ENCODE data around the gene ARF3. TPM values are rescaled to one million over a fixed set of nuclear protein-coding genes. Genes with fewer than 3 reads are reported as not detected.

ARF3 gene
- total and polyA plus RNA-seq, 9 of the 15 experiments (the other 6 are each of a cell fraction or from before 2014, with no cell fraction given), result 5.9 to 170 (median 64.4) TPM

GRCh38 chr12:48999371-49000131, 42.3 kb upstream of the ARF3 start, which contains the start of gene DDN (continued):
- TF ChIP-seq ZNF695 (CRISPR knock-in tag; IDR thresholded peaks at IDR 0.05) (no peak), RB1 (IDR thresholded peaks at IDR 0.05; ENCODE audit: low read depth) (no peak), TEAD4 (IDR thresholded peaks at IDR 0.05; ENCODE audit: low read length) (no peak), TEAD4 (CRISPR knock-in tag; IDR thresholded peaks at IDR 0.05; ENCODE audit: borderline replicate concordance) (no peak), ZNF143 (CRISPR knock-in tag; IDR thresholded peaks at IDR 0.05) (no peak), MAX (CRISPR knock-in tag; IDR thresholded peaks at IDR 0.05) (peak; percentile 32; the same call in 1 of the 2 replicates), ZNF174 (CRISPR knock-in tag; IDR thresholded peaks at IDR 0.05) (no peak), TCFL5 (CRISPR knock-in tag; conservative IDR thresholded peaks at IDR 0.05) (no peak), SRSF3 (IDR thresholded peaks at IDR 0.05; ENCODE audit: insufficient read depth, low read length) (no peak), C11orf30 (IDR thresholded peaks at IDR 0.05; ENCODE audit: low read depth) (no peak), POLR2G (IDR thresholded peaks at IDR 0.05; ENCODE audit: low read depth, low read length) (peak; percentile 69), MAFG (tag; conservative IDR thresholded peaks at IDR 0.05) (no peak), ARID1B (IDR thresholded peaks at IDR 0.05) (no peak), ZNF124 (CRISPR knock-in tag; IDR thresholded peaks at IDR 0.05) (no peak), ZNF175 (CRISPR knock-in tag; IDR thresholded peaks at IDR 0.05; ENCODE audit: low read depth) (no peak), ZFX (CRISPR knock-in tag; IDR thresholded peaks at IDR 0.05) (no peak), E2F3 (CRISPR knock-in tag; IDR thresholded peaks at IDR 0.05) (no peak), PRDM10 (IDR thresholded peaks at IDR 0.05; ENCODE audit: partially characterized antibody) (no peak)
- TF ChIP-seq, protein P1, sequence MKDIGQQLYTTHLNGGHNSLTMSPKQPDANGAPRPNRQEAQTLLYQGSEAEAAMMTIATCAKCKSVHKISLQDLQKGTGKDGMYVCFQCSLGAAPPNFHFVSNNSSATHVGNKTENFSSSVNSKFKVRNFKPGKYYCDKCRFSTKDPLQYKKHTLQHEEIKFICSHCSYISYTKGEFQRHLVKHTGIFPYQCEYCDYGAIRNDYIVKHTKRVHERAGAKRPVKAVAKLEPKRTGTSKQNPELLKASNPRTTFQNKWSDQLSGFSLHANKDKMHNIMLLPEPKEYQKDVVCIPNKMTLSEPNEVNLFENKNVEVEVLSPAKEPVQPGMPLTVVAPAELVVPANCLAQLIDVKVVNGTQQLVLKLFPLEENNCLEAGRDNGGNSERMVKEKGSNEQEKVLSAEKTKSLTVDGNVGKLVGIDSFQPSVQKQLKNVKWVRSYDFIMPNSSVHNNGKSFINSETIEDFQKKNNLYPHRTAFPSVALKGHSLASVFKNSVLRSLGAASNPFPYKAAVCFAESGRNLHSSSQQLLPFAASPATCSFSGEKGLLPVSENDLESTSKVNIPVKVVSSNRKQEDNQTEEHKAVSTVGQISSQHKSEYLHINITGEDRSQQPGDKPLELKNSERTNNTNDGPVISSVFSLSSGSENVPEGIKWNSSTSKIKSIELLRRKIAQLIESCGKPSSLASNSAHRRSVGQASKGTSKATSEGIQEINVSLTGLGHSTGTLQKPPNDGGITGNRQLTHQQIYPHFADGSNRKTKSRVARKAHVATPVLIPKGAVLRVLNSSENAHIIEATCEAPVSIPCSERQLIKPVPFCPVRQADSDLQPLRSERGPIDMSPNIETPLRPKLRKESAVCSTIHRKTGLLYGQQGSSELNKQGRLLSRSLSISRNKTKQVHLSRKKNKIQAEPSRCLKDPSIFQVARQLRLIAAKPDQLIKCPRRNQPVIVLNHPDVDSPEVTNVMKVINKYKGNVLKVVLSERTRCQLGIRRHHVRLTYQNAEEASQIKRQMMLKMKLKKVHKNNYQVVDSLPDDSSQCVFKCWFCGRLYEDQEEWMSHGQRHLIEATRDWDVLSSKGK (CRISPR knock-in tag; IDR thresholded peaks at IDR 0.05), result no peak

All from K562 (cell line).